HG03354 (cell line): ENCODE results near the gene BPIFB3.

Source experiments
- ATAC-seq: cut with Tn5 transposase; IDR thresholded peaks from one replicate; pipeline ENCODE4 v1.9.1; 2021; ENCODE audit warnings: mild to moderate bottlenecking; ENCODE audit not compliant: unreplicated experiment, poor library complexity, severe bottlenecking

Gene BPIFB3, protein sequence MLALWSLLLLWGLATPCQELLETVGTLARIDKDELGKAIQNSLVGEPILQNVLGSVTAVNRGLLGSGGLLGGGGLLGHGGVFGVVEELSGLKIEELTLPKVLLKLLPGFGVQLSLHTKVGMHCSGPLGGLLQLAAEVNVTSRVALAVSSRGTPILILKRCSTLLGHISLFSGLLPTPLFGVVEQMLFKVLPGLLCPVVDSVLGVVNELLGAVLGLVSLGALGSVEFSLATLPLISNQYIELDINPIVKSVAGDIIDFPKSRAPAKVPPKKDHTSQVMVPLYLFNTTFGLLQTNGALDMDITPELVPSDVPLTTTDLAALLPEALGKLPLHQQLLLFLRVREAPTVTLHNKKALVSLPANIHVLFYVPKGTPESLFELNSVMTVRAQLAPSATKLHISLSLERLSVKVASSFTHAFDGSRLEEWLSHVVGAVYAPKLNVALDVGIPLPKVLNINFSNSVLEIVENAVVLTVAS

GRCh38 chr20:33053291-33054106 lies at the start of gene BPIFB3:
TSS of gene BPIFB3 (plus strand) at chr20:33053903. CDS start at chr20:33055436, 1,533 bp downstream.
- ATAC-seq: no peak

DNA sequence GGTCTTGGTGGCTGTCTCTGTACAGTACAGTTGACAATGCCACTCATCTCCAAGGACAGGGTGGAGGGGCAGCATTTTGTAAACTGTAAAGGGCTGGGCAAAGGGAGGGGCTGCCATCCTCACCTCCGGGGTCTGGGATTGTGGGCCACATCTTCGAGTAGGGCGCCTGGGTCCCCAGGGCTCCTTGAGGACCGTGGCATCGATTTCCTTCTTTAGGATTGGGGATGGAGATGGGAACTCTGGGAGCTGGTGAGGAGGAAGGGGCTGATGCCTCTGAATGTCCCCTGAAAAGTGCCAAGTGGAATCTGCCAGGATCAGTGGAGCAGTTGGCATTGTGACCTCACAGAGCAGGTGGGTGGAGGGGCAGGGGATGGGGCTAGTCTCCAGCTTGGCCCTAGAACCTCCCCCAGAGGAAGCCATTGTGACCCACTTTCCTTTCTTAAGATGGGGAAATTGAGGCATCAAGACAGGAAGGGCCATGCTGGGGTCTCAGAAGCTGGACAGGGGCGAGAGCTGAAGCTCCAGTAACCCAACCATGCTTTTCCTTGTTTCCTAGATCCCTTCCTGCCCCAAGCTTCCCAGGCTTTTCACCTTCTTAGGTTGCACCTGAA lies 49.5 kb upstream of the BPIFB3 start, which contains the start of gene SUN5:
Gene SUN5 (minus strand): TSS at position 293 of the 611 bp plus-strand sequence. CDS start 93 bp downstream, at position 200.
- ATAC-seq: no peak

- no peak for ATAC-seq
Observed at GRCh38 chr20:33005132-33005566, 48.6 kb upstream of the BPIFB3 start.

DNA sequence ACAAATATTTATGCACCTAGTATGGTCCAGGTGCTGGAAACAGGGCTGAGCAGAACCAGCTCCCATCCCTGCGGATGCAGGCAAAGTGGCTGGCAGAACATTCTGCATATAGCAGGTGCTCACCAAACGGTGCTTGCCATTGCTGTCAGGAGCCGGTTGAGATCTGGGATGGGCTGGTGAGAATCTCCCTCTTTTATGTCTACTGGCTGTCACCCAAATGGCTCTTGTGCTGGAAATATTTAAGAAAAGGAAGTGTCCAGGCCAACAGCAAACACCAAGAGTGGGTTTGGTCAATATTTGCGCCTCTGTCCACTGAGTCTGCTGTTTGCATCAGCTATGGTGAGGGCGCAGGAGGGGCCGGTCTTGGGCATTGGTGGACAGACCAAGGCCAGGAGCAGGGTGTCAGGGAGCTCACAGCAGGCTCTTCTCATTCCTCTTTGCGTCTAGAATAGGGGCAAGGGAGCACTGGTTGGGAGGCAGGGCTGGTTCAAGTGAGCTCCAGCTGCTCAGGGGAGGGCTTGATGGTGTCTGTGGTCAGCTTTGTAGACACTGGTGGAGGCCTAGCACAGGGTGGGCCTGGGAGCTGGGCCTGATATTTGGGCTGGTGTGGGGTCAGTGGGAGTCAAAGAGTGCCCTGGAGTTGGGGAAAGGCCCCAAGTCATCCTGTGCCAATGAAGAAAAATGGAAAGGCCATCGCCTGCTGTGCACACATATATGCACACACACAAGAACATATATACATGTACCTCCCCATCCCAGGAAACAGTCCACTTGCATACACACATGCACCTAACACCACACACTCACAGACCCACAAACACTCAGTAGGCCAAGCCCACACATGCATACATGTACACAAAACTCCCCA lies 47.6 kb upstream of the BPIFB3 start:
- ATAC-seq: no peak

DNA sequence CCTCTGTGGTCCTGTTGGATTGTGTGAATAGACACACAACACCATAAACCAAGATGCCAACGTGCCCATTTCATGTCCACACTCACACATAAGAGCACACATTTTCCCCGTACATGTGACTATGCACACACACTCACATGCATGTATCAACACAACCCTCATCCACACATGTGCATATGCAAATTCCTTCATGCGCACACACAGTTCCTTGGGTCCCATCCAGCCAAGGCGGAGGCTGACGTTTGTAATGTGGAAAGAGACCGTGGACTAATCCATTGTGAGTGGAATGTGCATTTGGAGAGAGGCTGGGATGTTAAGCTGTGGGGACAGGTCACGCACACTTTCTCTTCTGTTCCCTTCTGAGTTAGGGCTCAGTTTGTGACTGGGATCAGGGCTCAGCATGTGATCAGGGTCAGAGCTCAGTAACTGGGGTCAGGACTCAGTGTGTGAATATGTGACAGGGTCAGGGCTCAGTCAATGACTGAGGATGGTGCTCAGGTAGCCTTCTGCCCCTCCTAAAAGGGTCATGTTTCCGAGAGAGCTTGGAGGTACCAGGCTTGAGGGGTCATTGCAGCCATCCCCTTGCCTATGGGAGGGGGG lies 46.8 kb upstream of the BPIFB3 start:
- no peak for ATAC-seq

- ATAC-seq: no peak
Observed at GRCh38 chr20:33007376-33008335, 46.0 kb upstream of the BPIFB3 start, which contains the start of gene BPIFB2. TSS of gene BPIFB2 (plus strand) at chr20:33007704. CDS start at chr20:33008575, 871 bp downstream.

GRCh38 chr20:33008336-33009213 lies 45.1 kb upstream of the BPIFB3 start:
- ATAC-seq: no peak

DNA sequence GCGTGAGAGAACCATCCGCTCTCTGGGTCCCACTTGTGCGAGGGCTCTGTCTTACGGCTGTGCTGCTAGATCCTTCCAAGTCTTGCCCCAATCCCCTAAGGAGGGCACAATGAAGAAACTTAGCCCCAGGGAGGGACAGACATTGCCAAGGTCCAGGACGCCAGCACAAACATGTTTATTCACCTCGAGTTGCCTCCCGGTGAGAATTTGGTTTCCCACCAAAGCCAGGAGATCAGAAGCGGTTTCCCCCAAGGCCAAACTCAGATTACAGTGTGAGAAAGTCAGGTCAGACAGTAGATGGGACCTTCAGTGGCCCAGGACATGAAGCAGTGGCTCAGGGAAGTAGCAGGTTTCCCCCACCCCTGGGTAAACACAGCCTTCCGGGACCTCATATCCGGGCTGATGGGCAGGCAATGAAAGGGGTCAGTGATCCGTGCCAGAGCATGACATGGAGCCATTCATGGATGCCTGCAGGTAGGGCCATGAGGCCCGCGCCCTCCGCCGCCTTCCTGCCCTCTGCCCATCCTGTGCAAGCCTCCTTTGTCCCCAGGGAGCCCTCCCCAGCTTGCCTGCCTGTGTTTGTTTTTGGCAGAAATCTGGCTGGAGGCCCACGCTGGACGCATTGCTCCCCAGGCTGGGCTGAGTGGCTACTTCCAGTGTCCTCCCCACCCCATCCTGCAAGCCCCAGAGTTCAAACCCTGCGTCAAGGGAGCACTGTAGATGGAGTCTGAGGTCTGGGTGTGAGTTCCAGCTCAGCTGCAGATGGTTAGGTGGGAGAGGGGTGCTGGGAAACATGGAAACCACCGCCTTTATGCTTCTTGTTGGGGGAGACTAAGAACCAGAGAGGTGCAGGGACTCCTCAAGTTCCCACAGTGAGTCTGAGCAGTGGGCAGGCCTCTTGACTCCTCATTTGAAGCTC lies 44.2 kb upstream of the BPIFB3 start:
- ATAC-seq: no peak

GRCh38 chr20:33010133-33010504 lies 43.6 kb upstream of the BPIFB3 start:
- no peak for ATAC-seq

- ATAC-seq: no peak
Observed at GRCh38 chr20:33010674-33011449, 42.8 kb upstream of the BPIFB3 start.

GRCh38 chr20:33012327-33013189 lies 41.1 kb upstream of the BPIFB3 start:
- ATAC-seq: no peak

DNA sequence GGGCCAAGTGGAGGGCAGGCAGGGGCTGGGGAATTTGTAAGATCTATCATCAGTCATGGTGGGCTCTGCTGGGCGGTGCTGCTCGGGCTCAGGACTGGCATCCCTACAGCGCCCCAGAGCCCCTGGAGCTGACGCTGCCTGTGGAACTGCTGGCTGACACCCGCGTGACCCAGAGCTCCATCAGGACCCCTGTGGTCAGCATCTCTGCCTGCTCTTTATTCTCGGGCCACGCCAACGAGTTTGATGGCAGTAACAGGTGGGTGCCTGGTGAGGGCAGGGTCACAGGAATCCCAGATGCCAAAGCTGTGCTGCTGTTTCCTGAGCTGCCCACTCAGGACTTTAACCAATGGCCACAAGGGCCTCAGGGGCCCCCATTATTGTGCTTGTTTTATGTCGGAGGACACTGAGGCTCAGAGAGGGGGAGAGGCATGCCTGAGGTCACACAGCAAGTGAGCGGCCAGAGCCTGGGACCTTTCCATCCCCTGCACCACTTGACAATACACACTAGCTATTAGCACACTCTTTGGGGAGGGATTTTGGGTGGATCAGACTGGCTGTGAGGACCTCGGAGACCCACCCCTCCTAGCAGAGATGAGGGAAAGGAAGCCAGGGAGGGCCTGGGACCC lies 39.9 kb upstream of the BPIFB3 start:
- no peak for ATAC-seq

GRCh38 chr20:33014336-33015113 lies 39.2 kb upstream of the BPIFB3 start:
- no peak for ATAC-seq
